PFSK-1 (cell line): Measurements from ENCODE around the gene GPLD1.

Source experiments
- POLR2AphosphoS5 ChIP-seq: IDR thresholded peaks from 2 replicates; pipeline ENCODE4 v1.6.1; 2012; ENCODE audit warnings: low read depth, mild to moderate bottlenecking, control low read depth, low read length, moderate library complexity
- SIN3A ChIP-seq: IDR thresholded peaks from 2 replicates; pipeline ENCODE4 v1.6.1; 2012; ENCODE audit warnings: mild to moderate bottlenecking, low read length, moderate library complexity, borderline replicate concordance; ENCODE audit not compliant: insufficient read depth
- TAF1 ChIP-seq: IDR thresholded peaks from 2 replicates; pipeline ENCODE4 v1.6.1; 2012; ENCODE audit warnings: low read length, control low read depth, borderline replicate concordance; ENCODE audit not compliant: insufficient read depth

GRCh38 chr6:24401458-24401857 is 87.9 kb downstream of the GPLD1 start:
- TF ChIP-seq SIN3A: no peak
- no peak for TF ChIP-seq POLR2AphosphoS5
- TF ChIP-seq TAF1: no peak
